Islet precursor cell (in vitro differentiated cells): ENCODE data around the gene NUDC.
"Not testable (repeated sequence)": the region's sequence is repeated elsewhere in the genome, so short reads cannot be mapped to it uniquely, and the experiment has no call there.

Experiments
- DNase-seq: peaks from one replicate; pipeline ENCODE4 v3.0.0-alpha.2; 2018

The NUDC gene

GRCh38 chr1:26951821-26952497 is 30.4 kb downstream of the NUDC start:
- DNase-seq: no peak

DNA sequence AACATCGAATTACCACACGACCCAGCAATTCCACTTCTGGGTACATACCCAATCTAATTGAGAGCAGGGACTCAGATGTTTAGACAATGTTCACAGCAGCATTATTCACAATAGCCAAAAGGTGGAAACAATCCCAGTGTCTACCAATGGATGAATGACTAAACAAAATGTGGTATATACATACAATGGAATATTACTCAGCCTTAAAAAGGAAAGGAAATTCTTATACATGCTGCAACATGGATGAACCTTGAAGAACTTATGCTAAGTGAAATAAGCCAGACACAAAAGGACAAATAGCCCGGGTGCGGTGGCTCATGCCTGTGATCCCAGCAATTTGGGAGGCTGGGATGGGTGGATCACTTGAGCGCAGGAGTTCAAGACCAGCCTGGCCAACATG is 31.8 kb downstream of the NUDC start:
- DNase-seq: no peak

- DNase-seq: no peak
Observed at GRCh38 chr1:26956321-26956720, 34.8 kb downstream of the NUDC start.

GRCh38 chr1:26957306-26957705 is 35.8 kb downstream of the NUDC start:
- no peak for DNase-seq

- no peak for DNase-seq
Observed at GRCh38 chr1:26959270-26959669, 37.7 kb downstream of the NUDC start.

GRCh38 chr1:26959722-26960624 is 38.4 kb downstream of the NUDC start, which contains the start of gene KDF1:
Gene KDF1 (minus strand): TSS chr1:26960468. CDS start chr1:26952380, 8,088 bp downstream.
- DNase-seq: peak; percentile 88

- DNase-seq: no peak
Observed at GRCh38 chr1:26960625-26960966, 39.1 kb downstream of the NUDC start.

- no peak for DNase-seq
Observed at GRCh38 chr1:26961826-26962225, 40.3 kb downstream of the NUDC start.

GRCh38 chr1:26965213-26965612 is 43.7 kb downstream of the NUDC start:
- DNase-seq: no peak

DNA sequence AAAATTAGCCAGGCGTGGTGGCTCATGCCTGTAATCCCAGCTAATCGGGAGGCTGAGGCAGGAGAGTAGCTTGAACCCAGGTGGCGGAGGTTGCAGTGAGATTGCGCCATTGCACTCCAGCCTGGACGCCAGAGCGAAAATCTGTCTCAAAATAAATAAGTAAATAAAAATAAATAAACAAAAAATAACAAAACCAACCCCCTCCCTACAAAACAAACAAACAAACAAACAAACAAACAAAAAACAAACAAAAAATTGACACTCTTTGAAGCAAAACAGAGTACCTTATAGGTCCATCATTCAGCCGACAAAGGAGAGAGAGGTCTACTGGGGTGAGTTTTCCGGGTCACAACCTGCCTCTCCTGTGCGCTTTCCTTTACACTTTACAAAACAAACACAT is 44.1 kb downstream of the NUDC start:
- no peak for DNase-seq

- DNase-seq: no peak
Observed at GRCh38 chr1:26970810-26971209, 49.3 kb downstream of the NUDC start.

DNA sequence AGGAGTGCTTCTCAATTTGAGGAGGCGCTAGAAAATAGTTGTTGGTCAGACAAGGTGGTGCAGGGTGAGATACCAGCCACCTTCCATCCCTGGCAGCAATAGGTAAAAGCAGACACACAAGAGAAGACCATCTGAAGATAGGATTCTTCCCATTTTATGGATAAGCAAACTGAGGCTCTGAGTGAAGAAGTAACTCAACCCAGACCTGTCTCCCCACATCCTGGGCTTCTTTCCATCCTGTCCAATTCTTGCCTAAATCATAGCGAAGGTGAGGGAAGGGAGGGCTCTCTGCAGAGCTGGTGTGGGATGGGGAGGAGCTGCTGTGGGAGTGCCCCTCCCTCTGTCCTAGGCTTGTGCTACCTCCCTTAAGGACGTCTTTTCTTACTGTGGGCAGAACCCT is 50.0 kb downstream of the NUDC start:
- DNase-seq: no peak

DNA sequence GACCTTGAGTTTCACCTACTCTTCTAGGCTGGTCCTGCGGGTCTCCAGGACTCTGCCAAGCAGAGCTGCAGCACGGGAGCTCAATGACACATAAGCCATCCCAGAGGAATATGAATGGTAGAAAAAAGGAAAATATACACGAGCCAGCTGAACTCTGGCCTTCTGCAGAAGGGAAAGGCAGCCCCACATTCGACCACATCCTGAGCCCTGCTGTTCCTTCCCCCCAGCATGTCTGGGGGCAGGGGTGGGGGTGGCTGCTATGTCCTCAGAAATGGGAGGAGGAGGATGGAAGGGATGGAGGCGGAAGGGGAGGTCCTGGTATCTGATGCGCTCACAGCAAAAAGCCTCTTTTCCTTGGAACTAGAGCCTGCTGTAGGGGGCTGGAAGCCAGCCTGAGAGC is 50.8 kb downstream of the NUDC start:
- no peak for DNase-seq

DNA sequence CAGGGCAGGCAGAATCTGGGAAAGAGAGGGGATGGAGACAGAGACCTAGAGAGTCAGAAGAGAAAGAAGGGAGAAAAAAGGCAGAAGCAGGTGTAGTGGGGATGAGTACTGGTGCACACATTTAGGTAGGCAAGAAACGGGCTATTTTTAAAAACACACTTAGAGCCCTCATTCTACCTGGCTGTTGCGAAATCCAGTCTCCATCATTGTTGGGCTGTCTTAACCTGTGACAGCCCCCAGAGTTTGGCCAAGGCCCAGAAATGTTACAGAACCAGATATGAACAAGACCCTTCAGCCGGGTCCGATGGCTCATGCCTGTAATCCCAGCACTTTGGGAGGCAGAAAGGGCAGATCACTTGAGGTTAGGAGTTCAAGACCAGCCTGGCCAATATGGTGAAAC is 51.3 kb downstream of the NUDC start:
- no peak for DNase-seq

- DNase-seq: no peak
Observed at GRCh38 chr1:26976621-26977510, 55.3 kb downstream of the NUDC start.

- no peak for DNase-seq
Observed at GRCh38 chr1:26978901-26979300, 57.4 kb downstream of the NUDC start.

DNA sequence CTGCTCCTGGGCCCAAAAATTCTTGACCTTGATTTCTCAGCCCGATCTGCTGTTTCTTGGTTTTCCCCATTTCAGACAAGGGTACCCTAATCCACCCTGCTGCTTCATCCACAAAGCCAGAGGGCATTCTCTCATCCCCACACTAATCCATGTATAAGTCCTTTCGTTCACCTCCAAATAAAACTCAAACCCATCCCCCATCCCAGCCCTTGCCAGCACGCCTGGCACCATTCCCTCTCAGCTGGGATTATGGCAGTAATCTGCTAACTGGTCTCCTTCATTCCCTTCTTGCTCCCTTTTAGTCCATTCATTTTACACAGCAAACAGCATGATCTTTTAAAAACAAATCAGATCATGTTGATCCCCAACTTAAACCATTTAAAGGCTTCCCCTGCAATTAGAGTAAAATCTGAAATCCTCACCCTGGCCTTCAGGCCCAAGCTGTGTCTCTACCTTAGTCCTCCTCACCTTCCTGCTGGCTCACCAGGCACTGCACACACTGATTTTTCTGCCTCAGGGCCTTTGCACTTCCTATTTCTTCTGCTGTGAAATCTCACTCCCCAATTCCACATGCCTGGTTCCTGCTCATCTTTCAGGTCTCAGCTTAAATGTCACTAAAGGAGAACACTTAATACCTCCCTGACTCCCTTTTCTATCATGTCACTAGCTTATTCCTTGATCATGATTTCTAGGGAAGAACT is 59.8 kb downstream of the NUDC start:
- no peak for DNase-seq

DNA sequence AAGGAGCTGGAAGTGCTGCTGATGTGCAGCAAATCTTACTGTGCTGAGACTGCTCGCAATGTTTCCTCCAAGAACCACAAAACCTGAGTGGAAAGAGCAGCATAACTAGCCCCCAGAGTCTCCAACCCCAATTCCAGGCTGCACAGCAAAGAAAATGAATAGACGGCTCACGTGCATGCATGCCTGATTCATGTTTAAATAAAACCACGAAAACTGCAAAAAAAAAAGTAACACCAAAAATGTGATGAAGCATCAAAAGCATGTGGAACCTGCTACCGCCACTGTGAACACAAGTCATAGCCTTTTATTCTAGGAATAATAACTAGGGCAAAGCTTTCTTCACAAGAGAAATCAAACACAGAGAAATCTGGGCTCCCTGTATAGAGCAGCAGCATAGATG is 62.3 kb downstream of the NUDC start:
- no peak for DNase-seq

- no peak for DNase-seq
Observed at GRCh38 chr1:26984291-26984690, 62.7 kb downstream of the NUDC start.

DNA sequence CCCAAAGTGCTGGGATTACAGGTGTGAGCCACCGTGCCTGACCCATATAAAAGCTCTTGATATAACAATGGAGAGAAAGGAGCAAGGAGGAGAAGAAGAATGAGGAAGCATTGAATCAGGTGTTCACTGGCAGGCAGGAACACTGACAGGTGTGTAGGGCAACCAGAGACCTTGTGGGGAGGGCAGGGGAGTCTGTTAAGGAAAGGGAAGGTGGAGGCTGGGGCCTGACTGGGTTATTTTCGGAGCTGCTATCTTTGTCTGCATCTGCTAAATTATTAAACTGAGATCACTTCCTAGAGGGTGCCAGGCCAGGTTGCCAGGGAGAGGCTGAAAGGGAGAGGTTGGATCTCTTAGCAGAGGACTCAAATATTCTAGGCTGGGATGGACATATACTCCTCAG is 65.1 kb downstream of the NUDC start:
- DNase-seq: no peak

GRCh38 chr1:26989403-26990109 is 68.0 kb downstream of the NUDC start:
- not testable (repeated sequence) for DNase-seq
